Suprapubic skin (tissue), 3 donors: ENCODE data around the gene ZNF892.

Experiments
- EP300 ChIP-seq: sonication (generic); formaldehyde crosslinking; IDR thresholded peaks from one replicate; pipeline ENCODE4 v1.6.1; 2017; ENCODE audit warnings: antibody characterized with exemption
- POLR2A ChIP-seq, 2 donors: fragments of 450-650 bp; IDR thresholded peaks; one replicate each; pipeline ENCODE4 v1.6.1; 2017; ENCODE audit warnings: antibody characterized with exemption in 2 of 2, mild to moderate bottlenecking in 2 of 2, moderate library complexity in 2 of 2
- TF ChIP-seq, protein P1 (sequence below), 2 donors: fragments of 200-600 bp in 1 of 2; fragments of 450-650 bp in 1 of 2; sonication (generic) in 1 of 2; IDR thresholded peaks; one replicate each; pipeline ENCODE4 v1.5.1; 2016 to 2019; ENCODE audit warnings: antibody characterized with exemption in 2 of 2, mild to moderate bottlenecking in 1 of 2, moderate library complexity in 1 of 2

DNA sequence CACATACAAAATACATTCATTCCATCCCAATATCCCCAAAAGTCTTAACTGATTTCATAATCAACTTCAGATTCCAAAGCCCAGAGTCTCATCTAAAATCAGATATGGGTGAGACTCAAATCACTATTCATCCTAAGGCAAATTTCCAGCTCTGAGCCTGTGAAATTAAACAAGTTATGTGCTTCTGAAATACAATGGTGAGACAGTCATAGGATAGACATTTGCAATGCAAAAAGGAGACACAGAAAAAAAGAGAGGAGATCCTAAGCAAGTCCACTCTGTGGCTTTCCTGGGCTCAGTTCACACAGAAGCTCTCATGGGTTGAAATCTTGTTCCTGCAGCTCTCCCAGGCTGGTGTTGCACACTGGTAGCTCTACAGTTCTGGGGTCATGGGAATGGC is 18.3 kb downstream of the ZNF892 start:
- no peak for TF ChIP-seq POLR2A (IDR thresholded peaks at IDR 0.05)
- TF ChIP-seq, protein P1, sequence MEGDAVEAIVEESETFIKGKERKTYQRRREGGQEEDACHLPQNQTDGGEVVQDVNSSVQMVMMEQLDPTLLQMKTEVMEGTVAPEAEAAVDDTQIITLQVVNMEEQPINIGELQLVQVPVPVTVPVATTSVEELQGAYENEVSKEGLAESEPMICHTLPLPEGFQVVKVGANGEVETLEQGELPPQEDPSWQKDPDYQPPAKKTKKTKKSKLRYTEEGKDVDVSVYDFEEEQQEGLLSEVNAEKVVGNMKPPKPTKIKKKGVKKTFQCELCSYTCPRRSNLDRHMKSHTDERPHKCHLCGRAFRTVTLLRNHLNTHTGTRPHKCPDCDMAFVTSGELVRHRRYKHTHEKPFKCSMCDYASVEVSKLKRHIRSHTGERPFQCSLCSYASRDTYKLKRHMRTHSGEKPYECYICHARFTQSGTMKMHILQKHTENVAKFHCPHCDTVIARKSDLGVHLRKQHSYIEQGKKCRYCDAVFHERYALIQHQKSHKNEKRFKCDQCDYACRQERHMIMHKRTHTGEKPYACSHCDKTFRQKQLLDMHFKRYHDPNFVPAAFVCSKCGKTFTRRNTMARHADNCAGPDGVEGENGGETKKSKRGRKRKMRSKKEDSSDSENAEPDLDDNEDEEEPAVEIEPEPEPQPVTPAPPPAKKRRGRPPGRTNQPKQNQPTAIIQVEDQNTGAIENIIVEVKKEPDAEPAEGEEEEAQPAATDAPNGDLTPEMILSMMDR (IDR thresholded peaks at IDR 0.05): no peak
- TF ChIP-seq EP300: no peak
